A172 (cell line): ENCODE results near the gene CCDC121. TPM values are rescaled to one million over a fixed set of nuclear protein-coding genes. Genes with fewer than 3 reads are reported as not detected.

Experiments used
- DNase-seq: peaks from one replicate; pipeline ENCODE4 v3.0.0-alpha.2; 2015; ENCODE audit warnings: low spot score
- total RNA-seq: library from RNA; depleted of rRNA; stranded (reverse); fragments of >200 nt; shearing (Covaris generic); gene quantifications from 2 replicates; pipeline ENCODE4 v1.2.3, GENCODE V29; 2014; rRNA removed

The CCDC121 gene
- total RNA-seq, 1 experiment from 2014 or later, result 1.6 TPM

DNA sequence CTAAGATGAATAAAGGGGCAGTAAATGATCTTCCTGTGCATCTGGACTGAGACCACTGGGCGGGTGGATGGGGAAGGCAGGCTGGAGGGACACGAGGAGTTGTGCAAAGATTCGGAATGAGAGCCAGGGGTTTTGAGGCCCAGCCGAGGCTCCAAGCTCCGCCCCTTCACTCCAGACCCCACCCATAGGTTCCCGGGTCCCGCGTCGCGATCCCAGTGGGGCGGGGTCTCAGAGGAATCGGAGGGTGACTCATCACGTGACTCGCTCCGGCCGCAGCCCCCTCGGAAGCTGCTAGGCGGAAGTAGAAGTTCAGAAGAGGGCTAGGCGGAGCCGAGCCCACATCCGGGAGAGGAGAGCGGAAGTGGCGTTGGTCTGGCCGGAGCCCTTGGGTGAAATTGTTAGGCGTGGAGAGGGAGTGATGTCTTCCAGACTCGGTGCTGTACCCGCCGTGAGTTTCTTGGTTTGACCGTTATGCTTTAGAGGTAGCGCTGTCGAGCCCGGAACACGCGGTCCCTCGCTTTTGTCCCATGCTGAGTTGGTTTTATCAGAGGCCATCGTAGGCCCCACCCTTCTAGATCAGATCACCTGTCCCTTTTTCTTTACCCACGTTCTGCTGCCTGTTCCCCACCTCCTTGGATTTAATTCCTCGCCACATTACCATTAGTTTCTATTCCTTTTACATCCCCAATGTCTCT, 46.0 kb downstream of the CCDC121 start, which contains the start of gene ZNF512:
Gene ZNF512, plus strand, starts transcription at position 348 of the 695 bp plus-strand sequence. Its CDS starts 71 bp downstream, at position 419.
- DNase-seq, result peak; percentile 61

GRCh38 chr2:27582129-27582694, 46.6 kb downstream of the CCDC121 start:
- no peak for DNase-seq

DNA sequence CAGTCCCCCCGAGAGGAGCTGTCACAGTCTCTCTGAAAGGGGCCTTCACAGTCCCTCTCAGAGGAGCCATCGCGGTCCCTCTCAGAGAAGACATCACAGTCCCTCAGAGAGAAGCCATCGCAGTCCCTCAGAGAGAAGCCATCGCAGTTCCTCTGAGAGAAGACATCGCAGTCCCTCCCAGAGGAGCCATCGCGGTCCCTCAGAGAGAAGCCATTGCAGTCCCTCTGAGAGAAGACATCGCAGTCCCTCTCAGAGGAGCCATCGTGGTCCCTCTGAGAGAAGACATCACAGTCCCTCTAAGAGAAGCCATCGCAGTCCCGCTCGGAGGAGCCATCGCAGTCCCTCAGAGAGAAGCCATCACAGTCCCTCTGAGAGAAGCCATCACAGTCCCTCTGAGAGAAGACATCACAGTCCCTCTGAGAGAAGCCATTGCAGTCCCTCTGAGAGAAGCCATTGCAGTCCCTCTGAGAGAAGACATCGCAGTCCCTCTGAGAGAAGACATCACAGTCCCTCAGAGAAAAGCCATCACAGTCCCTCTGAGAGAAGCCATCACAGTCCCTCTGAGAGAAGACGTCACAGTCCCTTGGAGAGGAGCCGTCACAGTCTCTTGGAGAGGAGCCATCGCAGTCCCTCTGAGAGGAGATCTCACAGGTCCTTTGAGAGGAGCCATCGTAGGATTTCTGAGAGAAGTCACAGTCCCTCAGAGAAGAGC, 47.2 kb downstream of the CCDC121 start:
- DNase-seq, result no peak

Other genes with a start within 250 kb of the CCDC121 start
- 1.4 TPM in 1 of 2 replicates, not detected in the other for gene ZNF513, start 248.3 kb downstream of the CCDC121 start, total RNA-seq
- 185 and 200 TPM in 2 replicates for gene PPM1G, start 219.4 kb downstream of the CCDC121 start, total RNA-seq
- gene NRBP1, start 200.4 kb downstream of the CCDC121 start, total RNA-seq, result 170 and 206 TPM in 2 replicates
- gene KRTCAP3, start 186.6 kb downstream of the CCDC121 start, total RNA-seq, result not detected in 2 replicates
- gene IFT172, start 139.3 kb downstream of the CCDC121 start, total RNA-seq, result 24.3 and 39.8 TPM in 2 replicates
- 8.2 and 13.4 TPM in 2 replicates for gene FNDC4, start 133.8 kb downstream of the CCDC121 start, total RNA-seq
- not detected in 2 replicates for gene GCKR, start 132.2 kb downstream of the CCDC121 start, total RNA-seq
- 14.8 and 16.7 TPM in 2 replicates for gene ZNF512, start 46.0 kb downstream of the CCDC121 start, total RNA-seq
- gene GPN1, start within 50 bp of the CCDC121 start, total RNA-seq, result 76.1 and 91.6 TPM in 2 replicates
- 29.4 and 32.7 TPM in 2 replicates for gene SUPT7L, start 34.6 kb upstream of the CCDC121 start, total RNA-seq
- gene SLC4A1AP, start 34.9 kb upstream of the CCDC121 start, total RNA-seq, result 44.5 and 51.0 TPM in 2 replicates
- gene MRPL33, start 142.7 kb upstream of the CCDC121 start, total RNA-seq, result 228 and 237 TPM in 2 replicates